GM23338 (cell line): ENCODE measurements around the gene ZBTB7C. TPM values are rescaled to one million over a fixed set of nuclear protein-coding genes. Genes with fewer than 3 reads are reported as not detected.

Experiments used
- ATAC-seq: fragments of 200-7000 bp; cut with Tn5 transposase; 3 replicates; pipeline ENCODE4 v1.9.1; 2020
- DNase-seq: peaks from one replicate; pipeline ENCODE4 v3.0.0-alpha.2; 2015; ENCODE audit warnings: low spot score
- H2AFZ ChIP-seq: fragments of 200-600 bp; sonication (generic); 2 replicates; pipeline ENCODE4 v1.8.0; 2016; ENCODE audit warnings: antibody characterized with exemption, mild to moderate bottlenecking, moderate library complexity
- H3F3A ChIP-seq: fragments of 200-600 bp; sonication (generic); replicated peaks from 2 replicates; pipeline ENCODE4 v1.8.0; 2017; ENCODE audit warnings: antibody characterized with exemption, mixed run types, low read depth
- H3K27ac ChIP-seq: fragments of 200-600 bp; sonication (generic); 2 replicates; pipeline ENCODE4 v1.6.1; 2016; ENCODE audit warnings: low read depth
- H3K27me3 ChIP-seq: fragments of 200-600 bp; sonication (generic); 2 replicates; pipeline ENCODE4 v1.8.0; 2016; ENCODE audit warnings: mild to moderate bottlenecking, mixed run types, moderate library complexity; ENCODE audit not compliant: insufficient read depth
- H3K36me3 ChIP-seq: fragments of 200-600 bp; sonication (generic); 2 replicates; pipeline ENCODE4 v1.8.0; 2016; ENCODE audit warnings: mild to moderate bottlenecking; ENCODE audit not compliant: insufficient read depth
- H3K4me1 ChIP-seq: fragments of 200-600 bp; sonication (generic); 2 replicates; pipeline ENCODE4 v1.8.0; 2016; ENCODE audit warnings: mild to moderate bottlenecking, moderate library complexity; ENCODE audit not compliant: insufficient read depth
- H3K4me2 ChIP-seq: fragments of 200-600 bp; sonication (generic); 2 replicates; pipeline ENCODE4 v1.7.1; 2017; ENCODE audit warnings: mixed run types
- H3K4me3 ChIP-seq: fragments of 200-600 bp; sonication (generic); 2 replicates; pipeline ENCODE4 v1.6.1; 2016; ENCODE audit warnings: mixed run types
- H3K79me2 ChIP-seq: fragments of 200-600 bp; sonication (generic); replicated peaks from 2 replicates; pipeline ENCODE4 v1.8.0; 2017; ENCODE audit warnings: mild to moderate bottlenecking; ENCODE audit not compliant: insufficient read depth
- H3K9me2 ChIP-seq: fragments of 200-600 bp; sonication (generic); 2 replicates; pipeline ENCODE4 v1.8.0; 2017; ENCODE audit not compliant: insufficient read depth
- H4K20me1 ChIP-seq: fragments of 200-600 bp; sonication (generic); replicated peaks from 2 replicates; pipeline ENCODE4 v1.8.0; 2017; ENCODE audit warnings: mild to moderate bottlenecking; ENCODE audit not compliant: insufficient read depth
- H3K27ac Mint-ChIP-seq: 2 replicates; pipeline ENCODE4 v1.8.0; 2020; ENCODE audit warnings: inconsistent platforms, mild to moderate bottlenecking, moderate library complexity, mixed read lengths
- H3K27me3 Mint-ChIP-seq: 3 replicates; pipeline ENCODE4 v1.8.0; 2022; ENCODE audit warnings: low read depth, mild to moderate bottlenecking, moderate library complexity, mixed read lengths, inconsistent platforms; ENCODE audit not compliant: insufficient read depth, poor library complexity
- H3K36me3 Mint-ChIP-seq: 3 replicates; pipeline ENCODE4 v1.8.0; 2021; ENCODE audit warnings: low read depth, mild to moderate bottlenecking, inconsistent platforms, moderate library complexity, mixed read lengths
- H3K4me1 Mint-ChIP-seq: 3 replicates; pipeline ENCODE4 v1.8.0; 2020; ENCODE audit warnings: mild to moderate bottlenecking, inconsistent platforms, mixed read lengths
- H3K4me3 Mint-ChIP-seq: 3 replicates; pipeline ENCODE4 v1.8.0; 2021; ENCODE audit warnings: moderate library complexity, mild to moderate bottlenecking, inconsistent platforms, mixed read lengths
- H3K9me3 Mint-ChIP-seq: 3 replicates; pipeline ENCODE4 v1.8.0; 2020; ENCODE audit warnings: moderate library complexity, mild to moderate bottlenecking, inconsistent platforms, mixed read lengths
- CREB1 ChIP-seq: fragments of 250-450 bp; sonication (Bioruptor Pico); IDR thresholded peaks from 2 replicates; pipeline ENCODE4 v1.5.0; 2020; ENCODE audit warnings: low read depth, mild to moderate bottlenecking, moderate library complexity
- EZH2 ChIP-seq: fragments of 200-600 bp; sonication (generic); IDR thresholded peaks from one replicate; pipeline ENCODE4 v1.8.0; 2017; ENCODE audit warnings: antibody characterized with exemption, mild to moderate bottlenecking, low read depth; ENCODE audit not compliant: unreplicated experiment
- EZH2phosphoT487 ChIP-seq: fragments of 200-600 bp; sonication (generic); IDR thresholded peaks from one replicate; pipeline ENCODE4 v1.8.1; 2018; ENCODE audit warnings: antibody characterized with exemption; ENCODE audit not compliant: unreplicated experiment
- JUNB ChIP-seq: IDR thresholded peaks from one replicate; pipeline ENCODE4 v1.6.1; 2016; ENCODE audit warnings: antibody characterized with exemption; ENCODE audit not compliant: unreplicated experiment
- NANOG ChIP-seq: IDR thresholded peaks from 2 replicates; pipeline ENCODE4 v1.6.1; 2016; ENCODE audit warnings: antibody characterized with exemption, borderline replicate concordance
- POLR2AphosphoS5 ChIP-seq: IDR thresholded peaks from 2 replicates; pipeline ENCODE4 v1.6.1; 2016; ENCODE audit warnings: antibody characterized with exemption, low read depth
- STAT1 ChIP-seq: IDR thresholded peaks from one replicate; pipeline ENCODE4 v1.6.1; 2016; ENCODE audit warnings: antibody characterized with exemption; ENCODE audit not compliant: unreplicated experiment
- ZNF114 ChIP-seq: fragments of 250-450 bp; sonication (Bioruptor Pico); IDR thresholded peaks from 2 replicates; pipeline ENCODE4 v1.5.0; 2020; ENCODE audit warnings: mild to moderate bottlenecking, moderate library complexity
- ZNF331 ChIP-seq: fragments of 250-450 bp; sonication (Bioruptor Pico); IDR thresholded peaks from 2 replicates; pipeline ENCODE4 v1.5.0; 2020; ENCODE audit warnings: low read depth, mild to moderate bottlenecking, moderate library complexity
- polyA plus RNA-seq: library from polyadenylated mRNA; unstranded; fragments of >200 nt; fragmentation: Nextera tagmentation; extraction: Ambion mirVana; gene quantifications from 2 replicates; pipeline ENCODE4 v1.2.1, GENCODE V29; 2016
- total RNA-seq: library from RNA; depleted of rRNA; stranded (reverse); fragments of >200 nt; shearing (Covaris generic); gene quantifications from 2 replicates; pipeline ENCODE4 v1.2.3, GENCODE V29; 2014
- TF ChIP-seq, protein P1 (sequence below): IDR thresholded peaks from one replicate; pipeline ENCODE4 v1.6.1; 2018; ENCODE audit warnings: antibody characterized with exemption; ENCODE audit not compliant: unreplicated experiment
- TF ChIP-seq, protein P2 (sequence below): fragments of 250-450 bp; sonication (Bioruptor Pico); IDR thresholded peaks from 2 replicates; pipeline ENCODE4 v1.5.0; 2020; ENCODE audit warnings: mild to moderate bottlenecking, moderate library complexity
- TF ChIP-seq, protein P3 (sequence below): IDR thresholded peaks from 2 replicates; pipeline ENCODE4 v1.6.1; 2016; ENCODE audit warnings: antibody characterized with exemption
- TF ChIP-seq, protein P4 (sequence below), 2 experiments: fragments of 200-600 bp in 1 of 2; sonication (generic) in 1 of 2; conservative IDR thresholded peaks; 2 replicates each; pipeline versions ENCODE4 v1.5.1 to v1.6.1; 2016 to 2017; ENCODE audit warnings: antibody characterized with exemption in 2 of 2, low read depth in 2 of 2, mild to moderate bottlenecking in 2 of 2, moderate library complexity in 1 of 2

Gene ZBTB7C
- total and polyA plus RNA-seq, 2 experiments from 2014 or later, result 0.03 to 0.14 TPM

DNA sequence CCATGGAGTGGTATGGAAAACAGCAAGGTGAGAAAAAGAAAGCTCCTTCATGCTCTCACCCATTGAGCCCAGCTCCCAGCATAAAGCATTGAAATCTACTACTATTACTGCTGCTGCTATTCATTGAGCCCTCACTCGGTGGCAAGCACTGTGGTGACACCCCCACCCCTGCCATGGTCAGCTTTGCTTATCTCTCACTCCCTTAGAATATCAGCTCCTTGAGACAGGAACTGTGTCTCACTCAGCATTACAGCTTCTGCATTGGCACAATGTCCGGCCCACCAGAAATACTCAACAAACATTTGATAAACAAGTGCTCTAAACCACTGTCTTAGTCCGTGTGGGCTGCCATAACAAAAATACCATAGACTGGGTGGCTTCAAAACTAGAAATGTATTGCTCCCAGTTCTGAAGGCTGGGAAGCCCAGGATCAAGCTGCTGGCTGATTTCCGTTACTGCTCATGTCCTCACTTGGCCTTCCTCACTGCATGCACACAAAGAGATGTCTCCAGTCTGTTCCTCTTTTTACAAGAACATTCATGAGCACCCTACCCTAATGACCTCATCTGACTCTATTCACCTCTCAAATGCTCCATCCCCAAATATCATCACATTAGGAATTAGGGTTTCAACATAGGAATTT is 116.3 kb downstream of the ZBTB7C start:
- no peak overlapping the region for H3K27ac ChIP-seq
- no peaks in the 10 kb centered on the region for H3K9me3 Mint-ChIP-seq

More for the DNA sequence above, 116.3 kb downstream of the ZBTB7C start:
- no peak overlapping the region for H2AFZ ChIP-seq
- Mint-ChIP-seq H3K27me3 (peaks cover 8% of the 10 kb centered on the region), H3K4me1 (peaks cover 26% of the 10 kb centered on the region), H3K4me3 (no peak overlapping the region), H3K36me3 (no peaks in the 10 kb centered on the region; the same call in 2 of the 3 replicates), H3K27ac (no peak overlapping the region)
- H3K79me2 ChIP-seq, result no peaks in the 10 kb centered on the region
- H3K4me1 ChIP-seq, result no peaks in the 10 kb centered on the region
- no peak for TF ChIP-seq ZNF114
- TF ChIP-seq, protein P1, sequence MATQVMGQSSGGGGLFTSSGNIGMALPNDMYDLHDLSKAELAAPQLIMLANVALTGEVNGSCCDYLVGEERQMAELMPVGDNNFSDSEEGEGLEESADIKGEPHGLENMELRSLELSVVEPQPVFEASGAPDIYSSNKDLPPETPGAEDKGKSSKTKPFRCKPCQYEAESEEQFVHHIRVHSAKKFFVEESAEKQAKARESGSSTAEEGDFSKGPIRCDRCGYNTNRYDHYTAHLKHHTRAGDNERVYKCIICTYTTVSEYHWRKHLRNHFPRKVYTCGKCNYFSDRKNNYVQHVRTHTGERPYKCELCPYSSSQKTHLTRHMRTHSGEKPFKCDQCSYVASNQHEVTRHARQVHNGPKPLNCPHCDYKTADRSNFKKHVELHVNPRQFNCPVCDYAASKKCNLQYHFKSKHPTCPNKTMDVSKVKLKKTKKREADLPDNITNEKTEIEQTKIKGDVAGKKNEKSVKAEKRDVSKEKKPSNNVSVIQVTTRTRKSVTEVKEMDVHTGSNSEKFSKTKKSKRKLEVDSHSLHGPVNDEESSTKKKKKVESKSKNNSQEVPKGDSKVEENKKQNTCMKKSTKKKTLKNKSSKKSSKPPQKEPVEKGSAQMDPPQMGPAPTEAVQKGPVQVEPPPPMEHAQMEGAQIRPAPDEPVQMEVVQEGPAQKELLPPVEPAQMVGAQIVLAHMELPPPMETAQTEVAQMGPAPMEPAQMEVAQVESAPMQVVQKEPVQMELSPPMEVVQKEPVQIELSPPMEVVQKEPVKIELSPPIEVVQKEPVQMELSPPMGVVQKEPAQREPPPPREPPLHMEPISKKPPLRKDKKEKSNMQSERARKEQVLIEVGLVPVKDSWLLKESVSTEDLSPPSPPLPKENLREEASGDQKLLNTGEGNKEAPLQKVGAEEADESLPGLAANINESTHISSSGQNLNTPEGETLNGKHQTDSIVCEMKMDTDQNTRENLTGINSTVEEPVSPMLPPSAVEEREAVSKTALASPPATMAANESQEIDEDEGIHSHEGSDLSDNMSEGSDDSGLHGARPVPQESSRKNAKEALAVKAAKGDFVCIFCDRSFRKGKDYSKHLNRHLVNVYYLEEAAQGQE, result no peak
- TF ChIP-seq POLR2AphosphoS5, result no peak
- no peak for TF ChIP-seq JUNB
- TF ChIP-seq STAT1, result no peak
- no peak for TF ChIP-seq CREB1
- TF ChIP-seq, protein P2, sequence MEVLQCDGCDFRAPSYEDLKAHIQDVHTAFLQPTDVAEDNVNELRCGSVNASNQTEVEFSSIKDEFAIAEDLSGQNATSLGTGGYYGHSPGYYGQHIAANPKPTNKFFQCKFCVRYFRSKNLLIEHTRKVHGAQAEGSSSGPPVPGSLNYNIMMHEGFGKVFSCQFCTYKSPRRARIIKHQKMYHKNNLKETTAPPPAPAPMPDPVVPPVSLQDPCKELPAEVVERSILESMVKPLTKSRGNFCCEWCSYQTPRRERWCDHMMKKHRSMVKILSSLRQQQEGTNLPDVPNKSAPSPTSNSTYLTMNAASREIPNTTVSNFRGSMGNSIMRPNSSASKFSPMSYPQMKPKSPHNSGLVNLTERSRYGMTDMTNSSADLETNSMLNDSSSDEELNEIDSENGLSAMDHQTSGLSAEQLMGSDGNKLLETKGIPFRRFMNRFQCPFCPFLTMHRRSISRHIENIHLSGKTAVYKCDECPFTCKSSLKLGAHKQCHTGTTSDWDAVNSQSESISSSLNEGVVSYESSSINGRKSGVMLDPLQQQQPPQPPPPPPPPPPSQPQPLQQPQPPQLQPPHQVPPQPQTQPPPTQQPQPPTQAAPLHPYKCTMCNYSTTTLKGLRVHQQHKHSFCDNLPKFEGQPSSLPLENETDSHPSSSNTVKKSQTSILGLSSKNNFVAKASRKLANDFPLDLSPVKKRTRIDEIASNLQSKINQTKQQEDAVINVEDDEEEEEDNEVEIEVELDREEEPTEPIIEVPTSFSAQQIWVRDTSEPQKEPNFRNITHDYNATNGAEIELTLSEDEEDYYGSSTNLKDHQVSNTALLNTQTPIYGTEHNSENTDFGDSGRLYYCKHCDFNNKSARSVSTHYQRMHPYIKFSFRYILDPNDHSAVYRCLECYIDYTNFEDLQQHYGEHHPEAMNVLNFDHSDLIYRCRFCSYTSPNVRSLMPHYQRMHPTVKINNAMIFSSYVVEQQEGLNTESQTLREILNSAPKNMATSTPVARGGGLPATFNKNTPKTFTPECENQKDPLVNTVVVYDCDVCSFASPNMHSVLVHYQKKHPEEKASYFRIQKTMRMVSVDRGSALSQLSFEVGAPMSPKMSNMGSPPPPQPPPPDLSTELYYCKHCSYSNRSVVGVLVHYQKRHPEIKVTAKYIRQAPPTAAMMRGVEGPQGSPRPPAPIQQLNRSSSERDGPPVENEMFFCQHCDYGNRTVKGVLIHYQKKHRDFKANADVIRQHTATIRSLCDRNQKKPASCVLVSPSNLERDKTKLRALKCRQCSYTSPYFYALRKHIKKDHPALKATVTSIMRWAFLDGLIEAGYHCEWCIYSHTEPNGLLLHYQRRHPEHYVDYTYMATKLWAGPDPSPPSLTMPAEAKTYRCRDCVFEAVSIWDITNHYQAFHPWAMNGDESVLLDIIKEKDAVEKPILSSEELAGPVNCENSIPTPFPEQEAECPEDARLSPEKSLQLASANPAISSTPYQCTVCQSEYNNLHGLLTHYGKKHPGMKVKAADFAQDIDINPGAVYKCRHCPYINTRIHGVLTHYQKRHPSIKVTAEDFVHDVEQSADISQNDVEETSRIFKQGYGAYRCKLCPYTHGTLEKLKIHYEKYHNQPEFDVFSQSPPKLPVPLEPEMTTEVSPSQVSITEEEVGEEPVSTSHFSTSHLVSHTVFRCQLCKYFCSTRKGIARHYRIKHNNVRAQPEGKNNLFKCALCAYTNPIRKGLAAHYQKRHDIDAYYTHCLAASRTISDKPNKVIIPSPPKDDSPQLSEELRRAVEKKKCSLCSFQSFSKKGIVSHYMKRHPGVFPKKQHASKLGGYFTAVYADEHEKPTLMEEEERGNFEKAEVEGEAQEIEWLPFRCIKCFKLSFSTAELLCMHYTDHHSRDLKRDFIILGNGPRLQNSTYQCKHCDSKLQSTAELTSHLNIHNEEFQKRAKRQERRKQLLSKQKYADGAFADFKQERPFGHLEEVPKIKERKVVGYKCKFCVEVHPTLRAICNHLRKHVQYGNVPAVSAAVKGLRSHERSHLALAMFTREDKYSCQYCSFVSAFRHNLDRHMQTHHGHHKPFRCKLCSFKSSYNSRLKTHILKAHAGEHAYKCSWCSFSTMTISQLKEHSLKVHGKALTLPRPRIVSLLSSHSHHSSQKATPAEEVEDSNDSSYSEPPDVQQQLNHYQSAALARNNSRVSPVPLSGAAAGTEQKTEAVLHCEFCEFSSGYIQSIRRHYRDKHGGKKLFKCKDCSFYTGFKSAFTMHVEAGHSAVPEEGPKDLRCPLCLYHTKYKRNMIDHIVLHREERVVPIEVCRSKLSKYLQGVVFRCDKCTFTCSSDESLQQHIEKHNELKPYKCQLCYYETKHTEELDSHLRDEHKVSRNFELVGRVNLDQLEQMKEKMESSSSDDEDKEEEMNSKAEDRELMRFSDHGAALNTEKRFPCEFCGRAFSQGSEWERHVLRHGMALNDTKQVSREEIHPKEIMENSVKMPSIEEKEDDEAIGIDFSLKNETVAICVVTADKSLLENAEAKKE, result no peak
- no peak for TF ChIP-seq EZH2
- TF ChIP-seq ZNF331 (CRISPR knock-in tag), result no peak
- TF ChIP-seq NANOG, result no peak
- TF ChIP-seq, protein P3, sequence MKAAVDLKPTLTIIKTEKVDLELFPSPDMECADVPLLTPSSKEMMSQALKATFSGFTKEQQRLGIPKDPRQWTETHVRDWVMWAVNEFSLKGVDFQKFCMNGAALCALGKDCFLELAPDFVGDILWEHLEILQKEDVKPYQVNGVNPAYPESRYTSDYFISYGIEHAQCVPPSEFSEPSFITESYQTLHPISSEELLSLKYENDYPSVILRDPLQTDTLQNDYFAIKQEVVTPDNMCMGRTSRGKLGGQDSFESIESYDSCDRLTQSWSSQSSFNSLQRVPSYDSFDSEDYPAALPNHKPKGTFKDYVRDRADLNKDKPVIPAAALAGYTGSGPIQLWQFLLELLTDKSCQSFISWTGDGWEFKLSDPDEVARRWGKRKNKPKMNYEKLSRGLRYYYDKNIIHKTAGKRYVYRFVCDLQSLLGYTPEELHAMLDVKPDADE, result no peak
- no peak for TF ChIP-seq EZH2phosphoT487
- TF ChIP-seq, protein P4, sequence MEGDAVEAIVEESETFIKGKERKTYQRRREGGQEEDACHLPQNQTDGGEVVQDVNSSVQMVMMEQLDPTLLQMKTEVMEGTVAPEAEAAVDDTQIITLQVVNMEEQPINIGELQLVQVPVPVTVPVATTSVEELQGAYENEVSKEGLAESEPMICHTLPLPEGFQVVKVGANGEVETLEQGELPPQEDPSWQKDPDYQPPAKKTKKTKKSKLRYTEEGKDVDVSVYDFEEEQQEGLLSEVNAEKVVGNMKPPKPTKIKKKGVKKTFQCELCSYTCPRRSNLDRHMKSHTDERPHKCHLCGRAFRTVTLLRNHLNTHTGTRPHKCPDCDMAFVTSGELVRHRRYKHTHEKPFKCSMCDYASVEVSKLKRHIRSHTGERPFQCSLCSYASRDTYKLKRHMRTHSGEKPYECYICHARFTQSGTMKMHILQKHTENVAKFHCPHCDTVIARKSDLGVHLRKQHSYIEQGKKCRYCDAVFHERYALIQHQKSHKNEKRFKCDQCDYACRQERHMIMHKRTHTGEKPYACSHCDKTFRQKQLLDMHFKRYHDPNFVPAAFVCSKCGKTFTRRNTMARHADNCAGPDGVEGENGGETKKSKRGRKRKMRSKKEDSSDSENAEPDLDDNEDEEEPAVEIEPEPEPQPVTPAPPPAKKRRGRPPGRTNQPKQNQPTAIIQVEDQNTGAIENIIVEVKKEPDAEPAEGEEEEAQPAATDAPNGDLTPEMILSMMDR (conservative IDR thresholded peaks at IDR 0.05; ENCODE audit: low read depth in 2 of 2), result no peak
- H3F3A ChIP-seq, result no peaks in the 10 kb centered on the region
- no peak overlapping the region for H3K4me2 ChIP-seq
- H3K9me2 ChIP-seq, result no peaks in the 10 kb centered on the region
- ATAC-seq, result no peak
- H3K36me3 ChIP-seq, result no peaks in the 10 kb centered on the region
- no peak overlapping the region for H3K4me3 ChIP-seq
- no peak for DNase-seq
- H4K20me1 ChIP-seq, result no peaks in the 10 kb centered on the region
- H3K27me3 ChIP-seq, result no peaks in the 10 kb centered on the region
